ENCODE results near the gene ANO1.

Gene ANO1

DNA sequence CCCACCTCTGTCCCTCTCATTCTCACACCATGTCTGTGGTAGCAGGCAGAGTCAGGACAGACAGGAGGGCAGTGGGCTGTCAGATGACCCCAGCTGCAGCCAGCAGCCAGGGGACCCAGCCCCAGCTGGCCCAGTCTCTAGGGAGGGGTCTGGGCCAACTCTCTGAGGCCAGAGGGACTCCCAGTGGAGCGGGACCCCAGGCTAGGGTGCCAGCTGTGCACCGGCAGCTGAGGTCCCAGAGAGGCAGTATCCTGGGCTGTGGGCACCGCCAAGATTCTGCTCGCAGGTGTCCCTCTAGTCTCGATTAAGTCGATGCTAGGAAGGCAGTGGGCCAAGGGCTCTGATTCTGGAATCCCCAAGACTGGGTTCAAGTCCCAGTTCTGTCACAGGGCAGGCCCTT, 108.3 kb downstream of the ANO1 start:
- Histone ChIP-seq H3K27ac (ENCODE audit: low read depth, low read length) (no peak overlapping the region), H3K9ac (ENCODE audit: low read length) (no peak overlapping the region), H3K4me2 (ENCODE audit: low read depth, low read length, poor library complexity, severe bottlenecking) (no peak overlapping the region), H3F3A (ENCODE audit: insufficient read depth) (no peaks in the 10 kb centered on the region), H2AFZ (ENCODE audit: low read depth, low read length, severe bottlenecking) (no peak overlapping the region), H3K9me2 (replicated peaks; ENCODE audit: insufficient read depth, low read length) (no peaks in the 10 kb centered on the region), H3K4me3 (ENCODE audit: insufficient read depth, low read length, poor library complexity, severe bottlenecking) (no peak overlapping the region), H3K27me3 (ENCODE audit: low read length) (no peaks in the 10 kb centered on the region), H4K20me1 (ENCODE audit: low read depth, low read length) (no peaks in the 10 kb centered on the region), H3K36me3 (ENCODE audit: low read length) (no peaks in the 10 kb centered on the region), H3K79me2 (ENCODE audit: insufficient read depth, low read length) (no peaks in the 10 kb centered on the region), H3K9me3 (ENCODE audit: insufficient read depth, low read length) (no peaks in the 10 kb centered on the region)
- TF ChIP-seq CTCF (IDR thresholded peaks at IDR 0.05; ENCODE audit: insufficient read depth, low read length, poor library complexity, severe bottlenecking) (no peak), EZH2phosphoT487 (conservative IDR thresholded peaks at IDR 0.05; ENCODE audit: low read length) (no peak)

GRCh38 chr11:70186936-70187335, 108.8 kb downstream of the ANO1 start:
- Histone ChIP-seq H3K4me3 (ENCODE audit: insufficient read depth, low read length, poor library complexity, severe bottlenecking) (no peak overlapping the region), H3K9me2 (replicated peaks; ENCODE audit: insufficient read depth, low read length) (no peaks in the 10 kb centered on the region), H3K27ac (ENCODE audit: low read depth, low read length) (no peak overlapping the region), H3F3A (ENCODE audit: insufficient read depth) (no peaks in the 10 kb centered on the region), H4K20me1 (ENCODE audit: low read depth, low read length) (no peaks in the 10 kb centered on the region), H2AFZ (ENCODE audit: low read depth, low read length, severe bottlenecking) (no peak overlapping the region), H3K27me3 (ENCODE audit: low read length) (no peaks in the 10 kb centered on the region), H3K9ac (ENCODE audit: low read length) (no peak overlapping the region), H3K9me3 (ENCODE audit: insufficient read depth, low read length) (no peaks in the 10 kb centered on the region), H3K36me3 (ENCODE audit: low read length) (no peaks in the 10 kb centered on the region), H3K79me2 (ENCODE audit: insufficient read depth, low read length) (no peaks in the 10 kb centered on the region), H3K4me2 (ENCODE audit: low read depth, low read length, poor library complexity, severe bottlenecking) (no peak overlapping the region)
- TF ChIP-seq CTCF (IDR thresholded peaks at IDR 0.05; ENCODE audit: insufficient read depth, low read length, poor library complexity, severe bottlenecking) (no peak), EZH2phosphoT487 (conservative IDR thresholded peaks at IDR 0.05; ENCODE audit: low read length) (no peak)

DNA sequence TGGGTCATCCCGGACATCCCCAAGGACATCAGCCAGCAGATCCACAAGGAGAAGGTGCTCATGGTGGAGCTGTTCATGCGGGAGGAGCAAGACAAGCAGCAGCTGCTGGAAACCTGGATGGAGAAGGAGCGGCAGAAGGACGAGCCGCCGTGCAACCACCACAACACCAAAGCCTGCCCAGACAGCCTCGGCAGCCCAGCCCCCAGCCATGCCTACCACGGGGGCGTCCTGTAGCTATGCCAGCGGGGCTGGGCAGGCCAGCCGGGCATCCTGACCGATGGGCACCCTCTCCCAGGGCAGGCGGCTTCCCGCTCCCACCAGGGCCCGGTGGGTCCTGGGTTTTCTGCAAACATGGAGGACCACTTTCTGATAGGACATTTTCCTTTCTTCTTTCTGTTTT, 109.7 kb downstream of the ANO1 start:
- Histone ChIP-seq H3K9me2 (replicated peaks; ENCODE audit: insufficient read depth, low read length) (no peaks in the 10 kb centered on the region), H3K9ac (ENCODE audit: low read length) (no peak overlapping the region), H3K4me2 (ENCODE audit: low read depth, low read length, poor library complexity, severe bottlenecking) (no peak overlapping the region), H3K27ac (ENCODE audit: low read depth, low read length) (no peak overlapping the region), H3K36me3 (ENCODE audit: low read length) (no peaks in the 10 kb centered on the region), H3K9me3 (ENCODE audit: insufficient read depth, low read length) (no peaks in the 10 kb centered on the region), H4K20me1 (ENCODE audit: low read depth, low read length) (no peaks in the 10 kb centered on the region), H3K27me3 (ENCODE audit: low read length) (no peaks in the 10 kb centered on the region), H3K4me3 (ENCODE audit: insufficient read depth, low read length, poor library complexity, severe bottlenecking) (no peak overlapping the region), H3K79me2 (ENCODE audit: insufficient read depth, low read length) (no peaks in the 10 kb centered on the region), H3F3A (ENCODE audit: insufficient read depth) (no peaks in the 10 kb centered on the region), H2AFZ (ENCODE audit: low read depth, low read length, severe bottlenecking) (no peak overlapping the region)
- TF ChIP-seq EZH2phosphoT487 (conservative IDR thresholded peaks at IDR 0.05; ENCODE audit: low read length), result no peak
- TF ChIP-seq CTCF (IDR thresholded peaks at IDR 0.05; ENCODE audit: insufficient read depth, low read length, poor library complexity, severe bottlenecking), result no peak

GRCh38 chr11:70189622-70190021, 111.5 kb downstream of the ANO1 start:
- no peak overlapping the region for H3K4me2 ChIP-seq (ENCODE audit: low read depth, low read length, poor library complexity, severe bottlenecking)
- H3K9ac ChIP-seq (ENCODE audit: low read length), result no peak overlapping the region
- no peak overlapping the region for H3K27ac ChIP-seq (ENCODE audit: low read depth, low read length)
- H3K9me2 ChIP-seq (replicated peaks; ENCODE audit: insufficient read depth, low read length), result no peaks in the 10 kb centered on the region
- no peaks in the 10 kb centered on the region for H3K27me3 ChIP-seq (ENCODE audit: low read length)
- no peak overlapping the region for H3K4me3 ChIP-seq (ENCODE audit: insufficient read depth, low read length, poor library complexity, severe bottlenecking)
- no peaks in the 10 kb centered on the region for H3K36me3 ChIP-seq (ENCODE audit: low read length)
- H2AFZ ChIP-seq (ENCODE audit: low read depth, low read length, severe bottlenecking), result no peak overlapping the region
- H4K20me1 ChIP-seq (ENCODE audit: low read depth, low read length), result no peaks in the 10 kb centered on the region
- H3K79me2 ChIP-seq (ENCODE audit: insufficient read depth, low read length), result no peaks in the 10 kb centered on the region
- TF ChIP-seq CTCF (IDR thresholded peaks at IDR 0.05; ENCODE audit: insufficient read depth, low read length, poor library complexity, severe bottlenecking) (no peak), EZH2phosphoT487 (conservative IDR thresholded peaks at IDR 0.05; ENCODE audit: low read length) (no peak)
- no peaks in the 10 kb centered on the region for H3K9me3 ChIP-seq (ENCODE audit: insufficient read depth, low read length)
- H3F3A ChIP-seq (ENCODE audit: insufficient read depth), result no peaks in the 10 kb centered on the region

Measured in SU-DHL-6 (cell line).